Endothelial cell (in vitro differentiated cells): ENCODE data around the gene XNDC1N. TPM values are rescaled to one million over a fixed set of nuclear protein-coding genes. Genes with fewer than 3 reads are reported as not detected.

Experiments used
- DNase-seq: peaks from one replicate; pipeline ENCODE4 v3.0.0; 2021; ENCODE audit warnings: low spot score
- H3K27ac Mint-ChIP-seq: one replicate; pipeline ENCODE4 v1.8.0; 2021; ENCODE audit warnings: mixed read lengths, inconsistent platforms; ENCODE audit not compliant: unreplicated experiment
- H3K27me3 Mint-ChIP-seq: one replicate; pipeline ENCODE4 v1.8.0; 2021; ENCODE audit warnings: mild to moderate bottlenecking, moderate library complexity, mixed read lengths, inconsistent platforms; ENCODE audit not compliant: unreplicated experiment
- H3K36me3 Mint-ChIP-seq: one replicate; pipeline ENCODE4 v1.8.0; 2021; ENCODE audit warnings: mild to moderate bottlenecking, low read depth, mixed read lengths, inconsistent platforms; ENCODE audit not compliant: unreplicated experiment
- H3K4me1 Mint-ChIP-seq: one replicate; pipeline ENCODE4 v1.8.0; 2021; ENCODE audit warnings: mild to moderate bottlenecking, mixed read lengths, inconsistent platforms; ENCODE audit not compliant: unreplicated experiment
- H3K4me3 Mint-ChIP-seq: one replicate; pipeline ENCODE4 v1.8.0; 2021; ENCODE audit warnings: mild to moderate bottlenecking, mixed read lengths, inconsistent platforms; ENCODE audit not compliant: unreplicated experiment
- H3K9me3 Mint-ChIP-seq: one replicate; pipeline ENCODE4 v1.8.0; 2021; ENCODE audit warnings: mixed read lengths, inconsistent platforms; ENCODE audit not compliant: unreplicated experiment
- CTCF ChIP-seq: fragments of 200-600 bp; sonication (generic); IDR thresholded peaks from one replicate; pipeline ENCODE4 v1.5.0; 2021; ENCODE audit warnings: antibody characterized with exemption; ENCODE audit not compliant: unreplicated experiment
- total RNA-seq: library from RNA; stranded (reverse); fragmentation: NEBNext Ultra II Directional; extraction: Animal tissue kit (Norgen Biotek cat#: 25700); gene quantifications from one replicate; pipeline ENCODE4 v1.2.1, GENCODE V29; 2021; ENCODE audit not compliant: unreplicated experiment

XNDC1N gene
- total RNA-seq, 1 donor from 2014 or later, result 3.5 TPM

- Mint-ChIP-seq H3K36me3 (peaks cover 5% of the 10 kb centered on the region), H3K4me1 (peaks cover 21% of the 10 kb centered on the region), H3K4me3 (no peak overlapping the region), H3K9me3 (no peaks in the 10 kb centered on the region), H3K27me3 (peaks cover 5% of the 10 kb centered on the region), H3K27ac (no peak overlapping the region)
- no peak for TF ChIP-seq CTCF
- DNase-seq, result no peak
These were observed 4.9 kb upstream of the XNDC1N start for GRCh38 chr11:71933141-71933933.

GRCh38 chr11:71931245-71931602 lies 2.8 kb upstream of the XNDC1N start:
- peaks cover 8% of the 10 kb centered on the region for H3K27me3 Mint-ChIP-seq
- no peak for TF ChIP-seq CTCF
- H3K36me3 Mint-ChIP-seq, result peaks cover 5% of the 10 kb centered on the region
- H3K27ac Mint-ChIP-seq, result no peak overlapping the region
- no peaks in the 10 kb centered on the region for H3K9me3 Mint-ChIP-seq
- DNase-seq, result no peak
- H3K4me1 Mint-ChIP-seq, result peaks cover 28% of the 10 kb centered on the region
- no peak overlapping the region for H3K4me3 Mint-ChIP-seq

GRCh38 chr11:71930556-71931244 lies 2.3 kb upstream of the XNDC1N start:
- Mint-ChIP-seq H3K36me3 (peaks cover 5% of the 10 kb centered on the region), H3K4me3 (no peak overlapping the region), H3K9me3 (no peaks in the 10 kb centered on the region), H3K27ac (no peak overlapping the region), H3K27me3 (peaks cover 8% of the 10 kb centered on the region), H3K4me1 (peaks cover 28% of the 10 kb centered on the region)
- no peak for DNase-seq
- TF ChIP-seq CTCF, result no peak

GRCh38 chr11:71929491-71929890 lies 1.1 kb upstream of the XNDC1N start:
- no peak for TF ChIP-seq CTCF
- DNase-seq, result no peak
- H3K27me3 Mint-ChIP-seq, result peaks cover 8% of the 10 kb centered on the region
- peak overlapping the region; percentile 100 for H3K4me3 Mint-ChIP-seq
- H3K9me3 Mint-ChIP-seq, result no peaks in the 10 kb centered on the region
- H3K4me1 Mint-ChIP-seq, result peaks cover 28% of the 10 kb centered on the region
- peak overlapping the region; percentile 100 for H3K27ac Mint-ChIP-seq
- peaks cover 5% of the 10 kb centered on the region for H3K36me3 Mint-ChIP-seq
